PFSK-1 (cell line): Measurements from ENCODE around the gene MYH15.

Experiments
- FOXP2 ChIP-seq: optimal IDR thresholded peaks from 2 replicates; pipeline ENCODE3; 2011; ENCODE audit warnings: borderline replicate concordance, control low read depth, inconsistent platforms; ENCODE audit not compliant: insufficient read depth; ENCODE audit errors: extremely low read length, extremely low read depth
- POLR2AphosphoS5 ChIP-seq: IDR thresholded peaks from 2 replicates; pipeline ENCODE4 v1.6.1; 2012; ENCODE audit warnings: low read depth, mild to moderate bottlenecking, control low read depth, low read length, moderate library complexity
- SIN3A ChIP-seq: IDR thresholded peaks from 2 replicates; pipeline ENCODE4 v1.6.1; 2012; ENCODE audit warnings: mild to moderate bottlenecking, low read length, moderate library complexity, borderline replicate concordance; ENCODE audit not compliant: insufficient read depth
- TAF1 ChIP-seq: IDR thresholded peaks from 2 replicates; pipeline ENCODE4 v1.6.1; 2012; ENCODE audit warnings: low read length, control low read depth, borderline replicate concordance; ENCODE audit not compliant: insufficient read depth
- TF ChIP-seq, protein P1 (sequence below), 2 experiments: IDR thresholded peaks; 2 replicates each; pipeline versions ENCODE4 v1.6.1 to v1.8.0; 2011 to 2012; ENCODE audit warnings: low read depth in 2 of 2, low read length in 2 of 2, control low read depth in 1 of 2, inconsistent platforms in 1 of 2, mild to moderate bottlenecking in 1 of 2, moderate library complexity in 1 of 2; ENCODE audit not compliant: insufficient read depth in 1 of 2

The MYH15 gene

DNA sequence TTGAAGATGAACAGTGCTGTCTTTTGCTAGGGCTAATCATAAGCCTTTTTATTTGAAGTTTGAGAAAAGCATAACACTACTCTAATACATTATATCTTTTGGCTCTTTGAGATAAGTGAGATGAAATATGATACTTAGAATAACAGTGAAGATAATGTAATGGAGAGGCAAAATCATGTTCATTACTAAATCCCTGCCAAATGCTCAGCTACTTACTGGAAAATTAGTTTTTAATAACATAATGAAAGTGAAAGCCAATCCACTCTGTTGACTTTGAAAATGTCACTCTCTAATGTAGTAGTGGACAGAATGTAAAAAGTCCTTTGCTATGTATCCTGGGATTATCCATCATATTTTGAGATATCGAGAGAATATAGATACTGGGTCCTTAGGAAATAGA lies 35.9 kb upstream of the MYH15 start:
- TF ChIP-seq POLR2AphosphoS5: no peak
- TF ChIP-seq, protein P1, sequence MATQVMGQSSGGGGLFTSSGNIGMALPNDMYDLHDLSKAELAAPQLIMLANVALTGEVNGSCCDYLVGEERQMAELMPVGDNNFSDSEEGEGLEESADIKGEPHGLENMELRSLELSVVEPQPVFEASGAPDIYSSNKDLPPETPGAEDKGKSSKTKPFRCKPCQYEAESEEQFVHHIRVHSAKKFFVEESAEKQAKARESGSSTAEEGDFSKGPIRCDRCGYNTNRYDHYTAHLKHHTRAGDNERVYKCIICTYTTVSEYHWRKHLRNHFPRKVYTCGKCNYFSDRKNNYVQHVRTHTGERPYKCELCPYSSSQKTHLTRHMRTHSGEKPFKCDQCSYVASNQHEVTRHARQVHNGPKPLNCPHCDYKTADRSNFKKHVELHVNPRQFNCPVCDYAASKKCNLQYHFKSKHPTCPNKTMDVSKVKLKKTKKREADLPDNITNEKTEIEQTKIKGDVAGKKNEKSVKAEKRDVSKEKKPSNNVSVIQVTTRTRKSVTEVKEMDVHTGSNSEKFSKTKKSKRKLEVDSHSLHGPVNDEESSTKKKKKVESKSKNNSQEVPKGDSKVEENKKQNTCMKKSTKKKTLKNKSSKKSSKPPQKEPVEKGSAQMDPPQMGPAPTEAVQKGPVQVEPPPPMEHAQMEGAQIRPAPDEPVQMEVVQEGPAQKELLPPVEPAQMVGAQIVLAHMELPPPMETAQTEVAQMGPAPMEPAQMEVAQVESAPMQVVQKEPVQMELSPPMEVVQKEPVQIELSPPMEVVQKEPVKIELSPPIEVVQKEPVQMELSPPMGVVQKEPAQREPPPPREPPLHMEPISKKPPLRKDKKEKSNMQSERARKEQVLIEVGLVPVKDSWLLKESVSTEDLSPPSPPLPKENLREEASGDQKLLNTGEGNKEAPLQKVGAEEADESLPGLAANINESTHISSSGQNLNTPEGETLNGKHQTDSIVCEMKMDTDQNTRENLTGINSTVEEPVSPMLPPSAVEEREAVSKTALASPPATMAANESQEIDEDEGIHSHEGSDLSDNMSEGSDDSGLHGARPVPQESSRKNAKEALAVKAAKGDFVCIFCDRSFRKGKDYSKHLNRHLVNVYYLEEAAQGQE (IDR thresholded peaks at IDR 0.05; ENCODE audit: insufficient read depth in 1 of 2, low read depth in 2 of 2, low read length in 2 of 2): no peak
- no peak for TF ChIP-seq SIN3A

DNA sequence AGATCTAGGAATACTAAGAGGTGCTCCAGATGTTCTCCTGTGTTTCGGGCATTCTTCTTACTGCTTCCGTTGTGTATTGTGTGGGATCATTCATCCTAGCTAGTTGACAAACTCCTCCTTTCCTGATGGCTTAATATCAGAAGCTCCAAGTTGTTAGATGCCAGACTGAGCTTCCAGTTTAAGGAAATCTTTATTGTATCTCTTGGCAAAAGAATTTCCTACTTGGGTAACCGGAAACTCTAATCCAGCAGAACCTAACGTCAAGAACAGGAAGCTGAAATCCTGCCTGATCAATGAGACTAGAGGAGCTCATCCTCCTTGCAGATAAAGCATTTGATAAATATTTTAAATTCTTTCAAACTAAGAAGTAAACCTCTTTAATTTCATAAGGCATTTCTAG lies 27.7 kb upstream of the MYH15 start:
- TF ChIP-seq POLR2AphosphoS5 (no peak), SIN3A (no peak), TAF1 (no peak), FOXP2 (no peak)
- TF ChIP-seq, protein P1 (IDR thresholded peaks at IDR 0.05; ENCODE audit: insufficient read depth in 1 of 2, low read depth in 2 of 2, low read length in 2 of 2): no peak

DNA sequence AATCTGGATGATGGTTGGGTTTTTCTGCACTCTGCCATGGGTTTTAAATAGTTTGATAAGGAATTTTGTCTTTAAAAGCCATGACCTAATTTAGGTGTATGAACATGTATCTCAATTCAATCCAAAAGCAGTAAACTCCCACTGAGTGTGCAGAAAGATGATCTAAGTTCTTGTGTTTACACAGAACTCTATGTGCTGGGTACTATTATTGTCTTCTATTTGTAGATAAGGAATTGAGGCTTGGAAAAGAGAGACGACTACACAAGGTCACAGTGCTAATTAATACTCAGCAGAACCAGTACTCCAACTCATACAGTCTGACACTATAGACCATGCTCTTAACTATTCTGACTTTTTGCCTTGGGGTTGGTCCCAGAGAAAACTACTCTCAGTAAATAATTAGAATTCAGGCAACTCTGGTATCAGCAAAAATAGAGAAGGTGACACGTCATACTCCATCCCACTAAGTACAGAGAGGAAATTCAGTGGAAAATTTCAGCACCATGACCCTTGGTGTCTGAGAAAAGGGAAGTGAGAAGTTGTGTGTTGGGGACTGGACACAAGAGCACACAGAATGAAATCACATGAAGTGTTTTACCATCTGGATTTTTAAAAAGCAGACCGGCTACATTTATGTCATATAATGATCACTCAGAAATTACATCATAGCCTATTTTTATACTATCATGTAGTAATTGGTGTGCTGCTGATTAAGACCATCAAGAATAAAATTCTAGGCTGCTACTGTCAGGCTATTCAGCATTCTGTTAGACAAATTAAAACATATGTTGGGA lies 18.3 kb upstream of the MYH15 start:
- no peak for TF ChIP-seq TAF1
- TF ChIP-seq, protein P1 (IDR thresholded peaks at IDR 0.05; ENCODE audit: insufficient read depth in 1 of 2, low read depth in 2 of 2, low read length in 2 of 2): no peak
- no peak for TF ChIP-seq SIN3A
- no peak for TF ChIP-seq FOXP2
- TF ChIP-seq POLR2AphosphoS5: no peak

DNA sequence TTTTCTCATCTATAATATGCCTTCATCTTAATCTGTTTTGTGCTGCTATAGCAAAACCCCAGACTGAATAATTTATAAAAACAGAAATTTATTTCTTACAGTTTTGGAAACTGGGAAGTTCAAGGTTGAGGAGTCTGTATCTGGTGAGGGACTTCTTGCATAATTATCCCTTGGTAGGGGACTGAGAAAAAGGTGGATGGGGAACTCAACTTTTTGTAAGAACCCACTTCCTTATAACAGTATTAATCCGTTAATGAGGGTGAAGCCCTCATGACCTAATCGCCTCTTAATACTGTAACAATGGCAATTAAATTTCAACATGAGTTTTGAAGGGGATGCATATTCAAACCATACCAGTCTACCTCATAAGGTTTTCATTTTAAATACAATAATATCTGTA lies 17.4 kb upstream of the MYH15 start:
- no peak for TF ChIP-seq FOXP2
- TF ChIP-seq SIN3A: no peak
- TF ChIP-seq, protein P1 (IDR thresholded peaks at IDR 0.05; ENCODE audit: insufficient read depth in 1 of 2, low read depth in 2 of 2, low read length in 2 of 2): no peak
- TF ChIP-seq POLR2AphosphoS5: no peak
- TF ChIP-seq TAF1: no peak

DNA sequence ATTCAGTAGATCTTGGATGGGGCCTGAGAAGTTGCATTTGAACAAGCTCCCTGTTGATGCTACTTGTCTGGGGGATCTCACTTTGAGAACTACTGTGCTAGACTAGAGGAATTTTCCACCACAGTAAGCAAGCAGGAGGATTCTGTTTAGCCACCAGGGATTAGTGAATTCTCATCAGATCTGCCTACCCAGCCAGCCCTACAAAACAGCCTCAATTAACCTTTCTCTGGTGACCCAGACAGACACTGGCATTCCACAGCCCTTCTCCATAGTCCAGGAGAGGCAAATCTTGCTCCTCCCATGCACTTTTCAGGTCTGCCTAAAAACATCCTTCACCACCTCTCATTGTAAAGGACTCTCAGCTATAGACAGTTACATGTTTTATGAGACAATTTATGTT lies 16.7 kb upstream of the MYH15 start:
- no peak for TF ChIP-seq SIN3A
- no peak for TF ChIP-seq FOXP2
- TF ChIP-seq TAF1: no peak
- no peak for TF ChIP-seq POLR2AphosphoS5
